Right atrium auricular region (tissue), 2 donors: ENCODE measurements around the gene COX17. TPM values are rescaled to one million over a fixed set of nuclear protein-coding genes. Genes with fewer than 3 reads are reported as not detected.

ENCODE experiments used
- DNase-seq: peaks from one replicate; pipeline ENCODE4 v3.0.0-alpha.2; 2019; ENCODE audit warnings: low spot score
- H3K27ac ChIP-seq, 2 donors: fragments of 200-600 bp; sonication (generic); 1 replicate in 1 of 2; 2 replicates in 1 of 2; pipeline ENCODE4 v1.5.1; 2016 to 2019
- H3K27me3 ChIP-seq, 2 donors: fragments of 200-600 bp; sonication (generic); one replicate each; pipeline versions ENCODE4 v1.5.1 to v1.6.0; 2017 to 2019
- H3K36me3 ChIP-seq: fragments of 200-600 bp; sonication (generic); one replicate; pipeline ENCODE4 v1.5.1; 2016
- H3K4me1 ChIP-seq, 2 donors: fragments of 200-600 bp; sonication (generic); one replicate each; pipeline versions ENCODE4 v1.5.1 to v1.6.0; 2017 to 2019
- H3K4me3 ChIP-seq, 2 donors: fragments of 200-600 bp; sonication (generic); 1 replicate in 1 of 2; 2 replicates in 1 of 2; pipeline ENCODE4 v1.5.1; 2017 to 2019; ENCODE audit warnings: mild to moderate bottlenecking in 1 of 2, moderate library complexity in 1 of 2
- H3K9me3 ChIP-seq, 2 donors: fragments of 200-600 bp; sonication (generic); one replicate each; pipeline ENCODE4 v1.5.1; 2019
- total RNA-seq, 2 donors: library from RNA; depleted of rRNA; stranded (reverse); fragments of >200 nt; gene quantifications; one replicate each; pipeline ENCODE4 v1.1.0, GENCODE V29; 2016
- TF ChIP-seq, protein P1 (sequence below), 2 donors: fragments of 200-600 bp; sonication (generic); IDR thresholded peaks; one replicate each; pipeline ENCODE4 v1.5.1; 2019; ENCODE audit warnings: antibody characterized with exemption in 2 of 2

COX17 gene, protein sequence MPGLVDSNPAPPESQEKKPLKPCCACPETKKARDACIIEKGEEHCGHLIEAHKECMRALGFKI
- 10 to 100 TPM; 75.8 to 93.9 TPM for total RNA-seq

DNA sequence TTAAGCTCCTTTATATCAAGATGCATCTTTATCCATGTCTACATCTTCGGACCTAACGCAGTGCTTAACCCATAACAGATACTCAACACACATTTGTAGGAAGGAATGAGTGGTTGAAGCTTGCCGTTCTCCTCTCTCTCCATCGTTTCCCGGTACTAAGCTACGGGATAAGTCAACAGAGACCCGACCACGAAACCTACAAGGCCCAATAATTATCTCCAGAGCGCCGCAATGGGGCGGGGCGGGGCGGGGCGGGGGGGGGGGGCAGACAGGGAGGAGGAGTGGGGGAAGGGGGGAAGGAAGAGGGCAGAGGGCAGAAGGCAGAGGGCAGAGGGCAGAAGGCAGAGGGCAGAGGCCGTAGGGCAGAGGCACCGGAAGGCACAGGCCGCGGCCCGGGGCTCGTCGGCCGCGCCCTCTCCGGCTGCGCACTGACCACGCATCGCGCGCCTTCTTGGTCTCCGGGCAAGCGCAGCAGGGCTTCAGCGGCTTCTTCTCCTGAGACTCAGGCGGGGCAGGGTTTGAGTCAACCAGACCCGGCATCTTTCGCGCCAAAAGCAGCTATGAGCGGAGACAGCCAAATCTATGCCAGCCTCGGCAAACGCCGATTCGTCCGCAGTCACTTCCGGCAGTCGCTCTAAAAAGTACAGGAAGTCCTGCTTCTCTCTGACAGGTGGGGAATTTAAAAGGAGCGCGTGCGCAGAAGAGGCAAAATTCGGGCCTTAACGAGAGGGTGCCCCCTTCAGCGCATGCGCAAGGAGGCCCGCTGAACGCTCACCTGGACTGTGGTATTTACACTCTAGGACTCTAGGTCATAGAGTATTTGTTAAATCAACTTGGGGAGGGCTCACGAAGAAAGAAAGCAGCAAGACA lies at the start of gene COX17:
Gene COX17, minus strand, starts transcription at position 636 of the 870 bp plus-strand sequence. Its CDS starts 96 bp downstream, at position 540.
- Histone ChIP-seq H3K9me3 (no peaks in the 10 kb centered on the region), H3K36me3 (peaks cover 17% of the 10 kb centered on the region), H3K4me1 (peaks cover 0 to 31% of the 10 kb centered on the region in 2 donors), H3K27ac (peak within 1 kb of the TSS; percentile 98), H3K27me3 (no peaks in the 10 kb centered on the region), H3K4me3 (peak within 1 kb of the TSS; percentile 77 to 84)
- peak; percentile 96 for DNase-seq
- TF ChIP-seq, protein P1, sequence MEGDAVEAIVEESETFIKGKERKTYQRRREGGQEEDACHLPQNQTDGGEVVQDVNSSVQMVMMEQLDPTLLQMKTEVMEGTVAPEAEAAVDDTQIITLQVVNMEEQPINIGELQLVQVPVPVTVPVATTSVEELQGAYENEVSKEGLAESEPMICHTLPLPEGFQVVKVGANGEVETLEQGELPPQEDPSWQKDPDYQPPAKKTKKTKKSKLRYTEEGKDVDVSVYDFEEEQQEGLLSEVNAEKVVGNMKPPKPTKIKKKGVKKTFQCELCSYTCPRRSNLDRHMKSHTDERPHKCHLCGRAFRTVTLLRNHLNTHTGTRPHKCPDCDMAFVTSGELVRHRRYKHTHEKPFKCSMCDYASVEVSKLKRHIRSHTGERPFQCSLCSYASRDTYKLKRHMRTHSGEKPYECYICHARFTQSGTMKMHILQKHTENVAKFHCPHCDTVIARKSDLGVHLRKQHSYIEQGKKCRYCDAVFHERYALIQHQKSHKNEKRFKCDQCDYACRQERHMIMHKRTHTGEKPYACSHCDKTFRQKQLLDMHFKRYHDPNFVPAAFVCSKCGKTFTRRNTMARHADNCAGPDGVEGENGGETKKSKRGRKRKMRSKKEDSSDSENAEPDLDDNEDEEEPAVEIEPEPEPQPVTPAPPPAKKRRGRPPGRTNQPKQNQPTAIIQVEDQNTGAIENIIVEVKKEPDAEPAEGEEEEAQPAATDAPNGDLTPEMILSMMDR (IDR thresholded peaks at IDR 0.05): no peak

DNA sequence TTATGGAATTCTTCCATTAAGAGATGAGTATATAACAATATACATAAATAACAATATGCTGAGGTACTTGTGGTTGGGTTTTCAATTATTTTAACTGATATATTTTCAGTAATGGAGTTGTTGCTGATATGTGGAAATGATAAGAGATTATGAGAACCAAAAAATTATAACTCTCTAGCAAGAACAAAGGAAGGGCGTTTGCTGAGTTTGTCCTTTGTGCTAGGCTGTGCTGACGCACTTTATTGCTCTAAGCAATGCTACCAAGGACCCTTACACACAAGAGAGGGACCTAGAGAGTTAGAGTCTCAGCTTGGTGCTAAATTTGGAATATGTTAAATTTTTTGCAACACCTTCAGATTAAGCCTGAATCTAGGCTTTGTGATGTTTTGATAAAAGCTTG lies 49.7 kb upstream of the COX17 start:
- no peak for DNase-seq
- Histone ChIP-seq H3K4me1 (no peaks in the 10 kb centered on the region), H3K27ac (no peak overlapping the region), H3K27me3 (no peaks in the 10 kb centered on the region), H3K36me3 (no peaks in the 10 kb centered on the region), H3K4me3 (no peak overlapping the region), H3K9me3 (no peaks in the 10 kb centered on the region)
- TF ChIP-seq, protein P1 (IDR thresholded peaks at IDR 0.05): no peak

DNA sequence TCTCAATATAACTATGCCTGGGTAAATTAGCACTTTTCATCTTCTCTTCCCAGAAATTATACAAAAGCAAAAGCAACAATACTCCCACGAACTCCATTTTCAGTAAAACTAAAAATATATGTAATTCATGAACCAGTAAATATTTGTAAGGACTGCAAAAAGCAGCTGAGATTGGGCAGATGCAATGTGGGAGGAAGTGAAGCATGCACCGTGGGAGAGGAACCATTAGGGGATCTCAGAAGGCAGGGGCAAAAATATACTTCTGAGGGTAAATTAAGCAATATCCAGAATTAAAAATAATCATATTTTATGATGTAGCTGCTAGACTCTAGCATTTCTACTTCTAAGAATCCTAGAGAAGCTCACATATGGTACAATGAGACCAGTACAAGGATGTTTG lies 45.8 kb upstream of the COX17 start:
- Histone ChIP-seq H3K9me3 (no peaks in the 10 kb centered on the region), H3K27ac (no peak overlapping the region), H3K27me3 (no peaks in the 10 kb centered on the region), H3K4me1 (no peaks in the 10 kb centered on the region), H3K36me3 (no peaks in the 10 kb centered on the region), H3K4me3 (no peak overlapping the region)
- TF ChIP-seq, protein P1 (IDR thresholded peaks at IDR 0.05): no peak
- DNase-seq: no peak

DNA sequence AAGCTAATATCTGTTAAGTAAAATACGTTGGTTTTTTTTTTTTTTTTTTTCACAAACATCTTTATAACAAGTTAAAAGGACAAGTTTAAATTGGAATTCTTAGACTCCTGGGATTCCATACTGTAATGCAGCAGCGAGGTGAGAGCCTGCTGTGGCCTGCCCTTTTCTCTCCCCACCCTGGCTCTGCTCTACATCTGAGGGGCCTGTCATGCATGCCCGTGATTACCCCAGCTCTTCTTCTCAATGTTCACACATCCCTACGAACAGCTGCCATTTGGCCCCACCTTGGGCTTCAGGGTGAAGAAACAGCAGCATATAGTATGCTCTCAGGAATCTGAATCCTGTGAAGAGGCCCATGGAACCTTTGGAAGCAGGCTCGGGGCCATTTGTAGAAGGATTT lies 40.3 kb upstream of the COX17 start:
- H3K27ac ChIP-seq: no peak overlapping the region
- DNase-seq: no peak
- no peaks in the 10 kb centered on the region for H3K9me3 ChIP-seq
- H3K27me3 ChIP-seq: no peaks in the 10 kb centered on the region
- no peak overlapping the region for H3K4me3 ChIP-seq
- no peaks in the 10 kb centered on the region for H3K4me1 ChIP-seq
- no peaks in the 10 kb centered on the region for H3K36me3 ChIP-seq
- TF ChIP-seq, protein P1 (IDR thresholded peaks at IDR 0.05): no peak

DNA sequence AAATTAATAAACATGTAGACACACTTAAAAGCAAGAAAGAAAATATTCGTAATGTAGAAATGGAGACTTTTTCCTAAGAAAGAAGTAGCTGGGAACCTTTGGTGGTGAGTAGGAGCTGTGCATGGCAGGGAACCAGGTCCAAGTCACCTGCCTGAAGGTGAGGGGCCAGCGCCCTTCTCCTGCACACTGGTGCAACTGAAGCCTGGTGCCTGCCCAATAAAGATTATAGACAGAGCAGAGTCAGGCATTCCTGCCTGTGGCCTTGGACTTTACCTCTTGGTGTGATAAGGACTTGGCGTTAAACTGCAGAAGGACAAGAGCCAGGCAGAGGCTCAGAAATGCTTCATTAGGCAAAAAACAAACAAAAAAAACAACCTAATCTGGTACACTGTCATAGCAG lies 39.8 kb upstream of the COX17 start:
- Histone ChIP-seq H3K36me3 (no peaks in the 10 kb centered on the region), H3K27me3 (no peaks in the 10 kb centered on the region), H3K9me3 (no peaks in the 10 kb centered on the region), H3K4me1 (no peaks in the 10 kb centered on the region), H3K4me3 (no peak overlapping the region), H3K27ac (no peak overlapping the region)
- TF ChIP-seq, protein P1 (IDR thresholded peaks at IDR 0.05): no peak
- DNase-seq: no peak
